MM.1S (cell line): ENCODE data around the gene C1QTNF5.

Source experiments
- EZH2 ChIP-seq: fragments of 300-600 bp; sonication (generic); optimal IDR thresholded peaks from 2 replicates; pipeline ENCODE3; 2017; ENCODE audit warnings: low read depth, mild to moderate bottlenecking, antibody characterized with exemption, low read length, mixed read lengths
- EZH2phosphoT487 ChIP-seq: fragments of 300-600 bp; sonication (generic); IDR thresholded peaks from 2 replicates; pipeline ENCODE4 v1.6.1; 2018; ENCODE audit warnings: antibody characterized with exemption, low read length
- TF ChIP-seq, protein P1 (sequence below): fragments of 300-600 bp; sonication (generic); IDR thresholded peaks from 2 replicates; pipeline ENCODE4 v1.5.1; 2016; ENCODE audit warnings: antibody characterized with exemption, low read length, mixed read lengths

DNA sequence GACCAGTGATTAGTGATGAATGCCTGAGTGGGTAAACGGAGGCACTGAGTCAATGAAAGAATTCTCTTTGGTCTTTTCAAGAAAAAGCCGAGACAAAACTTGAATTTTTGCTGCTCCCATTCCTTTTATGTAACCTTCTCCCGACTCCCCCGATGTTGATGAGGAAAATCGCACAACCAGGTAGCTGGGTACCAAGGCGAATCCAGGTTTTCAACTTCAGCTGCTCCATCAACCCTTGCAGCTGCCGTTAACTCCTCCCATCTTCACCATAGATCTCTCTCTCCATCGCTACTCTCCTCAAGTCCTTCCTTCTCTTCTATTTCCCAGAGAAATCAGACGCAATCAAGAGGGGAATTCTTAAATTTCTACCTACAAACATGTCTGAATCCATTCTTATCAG lies 41.4 kb upstream of the C1QTNF5 start:
- TF ChIP-seq, protein P1, sequence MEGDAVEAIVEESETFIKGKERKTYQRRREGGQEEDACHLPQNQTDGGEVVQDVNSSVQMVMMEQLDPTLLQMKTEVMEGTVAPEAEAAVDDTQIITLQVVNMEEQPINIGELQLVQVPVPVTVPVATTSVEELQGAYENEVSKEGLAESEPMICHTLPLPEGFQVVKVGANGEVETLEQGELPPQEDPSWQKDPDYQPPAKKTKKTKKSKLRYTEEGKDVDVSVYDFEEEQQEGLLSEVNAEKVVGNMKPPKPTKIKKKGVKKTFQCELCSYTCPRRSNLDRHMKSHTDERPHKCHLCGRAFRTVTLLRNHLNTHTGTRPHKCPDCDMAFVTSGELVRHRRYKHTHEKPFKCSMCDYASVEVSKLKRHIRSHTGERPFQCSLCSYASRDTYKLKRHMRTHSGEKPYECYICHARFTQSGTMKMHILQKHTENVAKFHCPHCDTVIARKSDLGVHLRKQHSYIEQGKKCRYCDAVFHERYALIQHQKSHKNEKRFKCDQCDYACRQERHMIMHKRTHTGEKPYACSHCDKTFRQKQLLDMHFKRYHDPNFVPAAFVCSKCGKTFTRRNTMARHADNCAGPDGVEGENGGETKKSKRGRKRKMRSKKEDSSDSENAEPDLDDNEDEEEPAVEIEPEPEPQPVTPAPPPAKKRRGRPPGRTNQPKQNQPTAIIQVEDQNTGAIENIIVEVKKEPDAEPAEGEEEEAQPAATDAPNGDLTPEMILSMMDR = no peak
- TF ChIP-seq EZH2 = no peak
- no peak for TF ChIP-seq EZH2phosphoT487
